GM23338 (cell line): ENCODE data around the gene RAB19. TPM values are rescaled to one million over a fixed set of nuclear protein-coding genes. Genes with fewer than 3 reads are reported as not detected.

ENCODE experiments used
- CREB1 ChIP-seq: fragments of 250-450 bp; sonication (Bioruptor Pico); IDR thresholded peaks from 2 replicates; pipeline ENCODE4 v1.5.0; 2020; ENCODE audit warnings: low read depth, mild to moderate bottlenecking, moderate library complexity
- ETS1 ChIP-seq: IDR thresholded peaks from 2 replicates; pipeline ENCODE4 v1.6.1; 2016; ENCODE audit warnings: antibody characterized with exemption
- EZH2 ChIP-seq: fragments of 200-600 bp; sonication (generic); IDR thresholded peaks from one replicate; pipeline ENCODE4 v1.8.0; 2017; ENCODE audit warnings: antibody characterized with exemption, mild to moderate bottlenecking, low read depth; ENCODE audit not compliant: unreplicated experiment
- NANOG ChIP-seq: IDR thresholded peaks from 2 replicates; pipeline ENCODE4 v1.6.1; 2016; ENCODE audit warnings: antibody characterized with exemption, borderline replicate concordance
- POLR2AphosphoS5 ChIP-seq: IDR thresholded peaks from 2 replicates; pipeline ENCODE4 v1.6.1; 2016; ENCODE audit warnings: antibody characterized with exemption, low read depth
- REST ChIP-seq: IDR thresholded peaks from one replicate; pipeline ENCODE4 v1.6.1; 2018; ENCODE audit warnings: antibody characterized with exemption; ENCODE audit not compliant: unreplicated experiment
- STAT1 ChIP-seq: IDR thresholded peaks from one replicate; pipeline ENCODE4 v1.6.1; 2016; ENCODE audit warnings: antibody characterized with exemption; ENCODE audit not compliant: unreplicated experiment
- ZNF331 ChIP-seq: fragments of 250-450 bp; sonication (Bioruptor Pico); IDR thresholded peaks from 2 replicates; pipeline ENCODE4 v1.5.0; 2020; ENCODE audit warnings: low read depth, mild to moderate bottlenecking, moderate library complexity
- ZNF462 ChIP-seq: fragments of 250-450 bp; sonication (Bioruptor Pico); IDR thresholded peaks from 2 replicates; pipeline ENCODE4 v1.5.0; 2020; ENCODE audit warnings: mild to moderate bottlenecking, moderate library complexity
- polyA plus RNA-seq: library from polyadenylated mRNA; unstranded; fragments of >200 nt; fragmentation: Nextera tagmentation; extraction: Ambion mirVana; gene quantifications from 2 replicates; pipeline ENCODE4 v1.2.1, GENCODE V29; 2016
- total RNA-seq: library from RNA; depleted of rRNA; stranded (reverse); fragments of >200 nt; shearing (Covaris generic); gene quantifications from 2 replicates; pipeline ENCODE4 v1.2.3, GENCODE V29; 2014

RAB19 gene
- total and polyA plus RNA-seq, 2 experiments from 2014 or later, result 2.5 to 5.2 TPM

GRCh38 chr7:140441519-140441918, 37.7 kb downstream of the RAB19 start (continued):
- TF ChIP-seq ZNF462 (CRISPR knock-in tag) (no peak), REST (no peak), ETS1 (no peak), STAT1 (no peak), NANOG (no peak), EZH2 (no peak), POLR2AphosphoS5 (no peak), ZNF331 (CRISPR knock-in tag) (no peak), CREB1 (CRISPR knock-in tag) (no peak)
